Fibroblast of villous mesenchyme (primary cell): ENCODE results near the gene MAP3K9. TPM values are rescaled to one million over a fixed set of nuclear protein-coding genes. Genes with fewer than 3 reads are reported as not detected.

Source experiments
- DNase-seq: peaks from one replicate; pipeline ENCODE4 v3.0.0-alpha.2; 2010; ENCODE audit warnings: low read depth
- H3K4me3 ChIP-seq: 2 replicates; pipeline ENCODE4 v1.5.1; 2011; ENCODE audit warnings: low read depth, mild to moderate bottlenecking, low read length
- CTCF ChIP-seq: IDR thresholded peaks from 2 replicates; pipeline ENCODE4 v1.5.1; 2012; ENCODE audit warnings: low read depth, mild to moderate bottlenecking, low read length; ENCODE audit not compliant: insufficient read depth
- total RNA-seq: library from RNA; depleted of rRNA; stranded (reverse); fragments of >200 nt; gene quantifications from 2 replicates; pipeline ENCODE4 v1.2.3, GENCODE V29; 2012

Gene MAP3K9
- total RNA-seq, 1 donor: 0.43 TPM

GRCh38 chr14:70847406-70848090 is 38.2 kb upstream of the MAP3K9 start:
- H3K4me3 ChIP-seq: no peak overlapping the region
- DNase-seq: no peak
- no peak for TF ChIP-seq CTCF

- DNase-seq: no peak
- no peak for TF ChIP-seq CTCF
- no peak overlapping the region for H3K4me3 ChIP-seq
Observed at GRCh38 chr14:70845601-70846000, 36.3 kb upstream of the MAP3K9 start.

DNA sequence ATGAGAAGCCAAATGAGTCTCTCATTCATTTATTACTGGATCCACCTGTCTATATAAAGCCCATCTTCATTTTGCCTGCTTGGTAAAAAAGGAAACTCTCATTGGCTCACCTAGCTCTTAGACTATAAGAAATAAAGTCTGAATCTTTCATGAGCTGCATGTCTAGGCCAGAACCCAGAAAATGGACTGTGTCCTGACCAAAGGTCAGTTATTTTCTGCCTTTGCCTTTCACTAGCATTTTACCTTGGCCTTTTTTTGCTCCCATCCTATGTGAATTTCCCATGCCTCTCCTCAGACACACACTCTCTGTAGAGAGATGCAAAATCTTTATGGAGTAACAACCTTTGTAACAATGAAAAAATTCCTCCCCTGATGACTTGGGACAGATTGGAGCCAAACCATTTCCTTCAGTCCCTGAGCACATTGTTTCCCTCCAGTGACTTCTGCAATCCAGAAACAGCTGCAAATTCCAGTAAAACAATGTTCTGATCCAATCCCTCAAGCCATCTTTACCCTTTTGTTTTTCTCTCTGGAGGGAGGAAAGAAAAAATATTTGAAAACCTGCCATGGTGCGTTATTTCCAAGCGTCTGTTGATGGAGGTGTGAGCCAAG is 33.6 kb upstream of the MAP3K9 start:
- DNase-seq: no peak
- no peak for TF ChIP-seq CTCF

GRCh38 chr14:70838076-70838475 is 28.8 kb upstream of the MAP3K9 start:
- no peak overlapping the region for H3K4me3 ChIP-seq
- DNase-seq: no peak
- no peak for TF ChIP-seq CTCF

More for the DNA sequence above, 33.6 kb upstream of the MAP3K9 start:
- no peak overlapping the region for H3K4me3 ChIP-seq

GRCh38 chr14:70836946-70837345 is 27.6 kb upstream of the MAP3K9 start:
- no peak overlapping the region for H3K4me3 ChIP-seq
- TF ChIP-seq CTCF: no peak
- no peak for DNase-seq

GRCh38 chr14:70833884-70834283 is 24.6 kb upstream of the MAP3K9 start:
- no peak for DNase-seq
- no peak overlapping the region for H3K4me3 ChIP-seq
- TF ChIP-seq CTCF: no peak
